ENCODE results near the gene LRRN3.

Gene LRRN3

GRCh38 chr7:111077001-111077400 lies 13.9 kb upstream of the LRRN3 start:
- no peak for DNase-seq (ENCODE audit: low read depth in 2 of 2)

GRCh38 chr7:111080495-111081105 lies 10.3 kb upstream of the LRRN3 start:
- DNase-seq (ENCODE audit: low read depth in 2 of 2) = no peak

- DNase-seq (ENCODE audit: low read depth in 2 of 2) = no peak
Observed at GRCh38 chr7:111081546-111082267, 9.2 kb upstream of the LRRN3 start.

- peak; percentile 58 to 61 for DNase-seq (ENCODE audit: low read depth in 2 of 2)
Observed at GRCh38 chr7:111082351-111082750, 8.6 kb upstream of the LRRN3 start.

GRCh38 chr7:111083413-111083812 lies 7.5 kb upstream of the LRRN3 start:
- DNase-seq (ENCODE audit: low read depth in 2 of 2) = peak; percentile 52 to 55

GRCh38 chr7:111085356-111085755 lies 5.6 kb upstream of the LRRN3 start:
- DNase-seq (ENCODE audit: low read depth in 2 of 2) = no peak

- no peak for DNase-seq (ENCODE audit: low read depth in 2 of 2)
Observed at GRCh38 chr7:111086532-111086931, 4.4 kb upstream of the LRRN3 start.

GRCh38 chr7:111088328-111088727 lies 2.6 kb upstream of the LRRN3 start:
- DNase-seq (ENCODE audit: low read depth in 2 of 2) = no peak

- no peak for DNase-seq (ENCODE audit: low read depth in 2 of 2)
Observed at GRCh38 chr7:111089822-111090426, 1.0 kb upstream of the LRRN3 start.

GRCh38 chr7:111091593-111092358 lies 849 bp downstream of the LRRN3 start:
- no peak for DNase-seq (ENCODE audit: low read depth in 2 of 2)

- DNase-seq (ENCODE audit: low read depth in 2 of 2) = no peak
Observed at GRCh38 chr7:111092406-111093236, 1.7 kb downstream of the LRRN3 start.

- DNase-seq (ENCODE audit: low read depth in 2 of 2) = no peak
Observed at GRCh38 chr7:111093496-111093895, 2.6 kb downstream of the LRRN3 start.

GRCh38 chr7:111094419-111094818 lies 3.5 kb downstream of the LRRN3 start:
- no peak for DNase-seq (ENCODE audit: low read depth in 2 of 2)

- DNase-seq (ENCODE audit: low read depth in 2 of 2) = no peak
Observed at GRCh38 chr7:111096997-111097396, 6.1 kb downstream of the LRRN3 start.

GRCh38 chr7:111098011-111098925 lies 7.3 kb downstream of the LRRN3 start:
- DNase-seq (ENCODE audit: low read depth in 2 of 2) = no peak

GRCh38 chr7:111098926-111099250 lies 8.0 kb downstream of the LRRN3 start:
- no peak for DNase-seq (ENCODE audit: low read depth in 2 of 2)

- DNase-seq (ENCODE audit: low read depth in 2 of 2) = no peak
Observed at GRCh38 chr7:111101856-111102646, 11.1 kb downstream of the LRRN3 start.

GRCh38 chr7:111103136-111103535 lies 12.2 kb downstream of the LRRN3 start:
- DNase-seq (ENCODE audit: low read depth in 2 of 2) = no peak

GRCh38 chr7:111103678-111104274 lies 12.8 kb downstream of the LRRN3 start:
- no peak for DNase-seq (ENCODE audit: low read depth in 2 of 2)
